ENCODE results near the gene BAHCC1.

GRCh38 chr17:81483862-81484194, 88.6 kb downstream of the BAHCC1 start:
- TF ChIP-seq EP300 (IDR thresholded peaks at IDR 0.05; ENCODE audit: borderline replicate concordance): no peak
- no peak for TF ChIP-seq CEBPB (IDR thresholded peaks at IDR 0.05)
- TF ChIP-seq RAD21 (IDR thresholded peaks at IDR 0.05; ENCODE audit: low read depth): no peak
- TF ChIP-seq REST (IDR thresholded peaks at IDR 0.05; ENCODE audit: low read depth): no peak
- no peak for TF ChIP-seq FOXM1 (IDR thresholded peaks at IDR 0.05; ENCODE audit: borderline replicate concordance, low read depth)
- no peak for TF ChIP-seq EGR1 (IDR thresholded peaks at IDR 0.05)
- no peak for TF ChIP-seq NFIC (IDR thresholded peaks at IDR 0.05)
- TF ChIP-seq MAX (IDR thresholded peaks at IDR 0.05): no peak
